Cortex of kidney (tissue), 1 donor: ENCODE data around the gene HNF1A.

Source experiments
- DNase-seq: peaks from one replicate; lab custom pipeline; 2025; lab: John Stamatoyannopoulos, UW

HNF1A gene

DNA sequence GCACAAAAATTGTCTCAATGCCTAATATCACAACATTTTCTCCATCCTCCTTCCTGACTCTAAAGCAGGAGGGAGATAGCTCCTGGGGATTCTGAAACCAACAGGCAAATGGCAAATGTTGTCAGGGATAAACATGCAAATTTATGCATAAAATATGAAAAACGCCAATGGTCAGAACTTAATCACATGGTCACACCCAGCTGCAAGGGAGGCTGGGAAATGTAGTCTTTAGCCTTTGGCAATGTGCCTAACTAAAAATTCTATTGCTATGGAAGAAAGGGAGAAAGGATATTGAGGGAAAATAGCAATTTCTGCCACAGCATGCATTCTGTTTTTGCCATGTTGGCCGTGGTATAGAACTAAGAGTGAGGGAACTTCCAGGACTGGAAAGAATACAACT, 72.4 kb downstream of the HNF1A start:
- DNase-seq = no peak
